Stimulated activated CD8-positive, alpha-beta memory T cell treated with anti-CD3 and anti-CD28 coated beads, Interleukin-15, amount 100 ng/mL, for 1 hour (primary cell): ENCODE measurements around the gene FBXO24.

Source experiments
- DNase-seq: peaks from one replicate; pipeline ENCODE4 v3.0.0-alpha.2; 2020; ENCODE audit warnings: low read depth

FBXO24 gene

DNA sequence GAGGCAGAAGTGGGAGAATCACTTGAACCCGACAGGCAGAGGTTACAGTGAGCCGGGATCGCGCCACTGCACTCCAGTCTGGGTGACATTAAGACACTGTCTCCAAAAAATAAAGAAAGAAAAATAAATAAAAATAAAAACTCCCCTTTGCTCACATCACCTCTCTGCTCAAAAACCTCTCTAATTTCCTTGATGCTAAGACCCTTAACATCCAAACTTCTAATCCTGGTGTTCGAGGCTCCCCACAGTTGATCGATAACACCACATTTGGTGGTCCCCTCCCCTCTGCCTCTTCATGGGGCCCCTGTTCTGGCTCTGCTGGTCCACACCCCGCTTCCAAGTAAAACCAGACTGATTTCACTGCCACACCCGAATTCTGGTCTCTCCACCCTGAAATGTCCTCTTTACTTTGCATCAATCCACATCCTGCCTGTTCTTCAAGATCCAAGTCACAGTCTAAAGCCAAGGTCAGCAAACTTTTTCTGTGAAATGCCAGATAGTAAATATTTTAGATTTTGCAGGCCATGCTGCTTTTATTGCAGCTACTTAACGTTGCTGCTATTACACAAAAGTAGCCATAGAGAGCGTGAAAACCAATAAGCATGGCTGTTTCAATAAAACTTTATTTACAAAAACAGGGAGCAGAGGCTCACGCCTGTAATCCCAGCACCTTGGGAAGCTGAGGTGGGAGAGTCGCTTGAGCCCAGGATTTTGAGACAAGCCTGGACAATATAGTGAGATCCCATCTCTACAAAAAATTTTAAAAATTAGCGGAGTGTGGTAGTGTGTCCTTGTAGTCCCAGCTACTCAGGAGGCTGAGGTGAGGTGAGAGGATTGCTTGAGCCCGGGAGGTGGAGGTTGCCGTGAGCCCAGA lies 38.1 kb downstream of the FBXO24 start:
- no peak for DNase-seq

- no peak for DNase-seq
These were observed 39.9 kb downstream of the FBXO24 start for GRCh38 chr7:100626055-100626454.

GRCh38 chr7:100626530-100627237 lies 40.6 kb downstream of the FBXO24 start:
- DNase-seq: peak; percentile 82

- no peak for DNase-seq
These were observed 41.1 kb downstream of the FBXO24 start for GRCh38 chr7:100627238-100627549.

GRCh38 chr7:100629117-100629716 lies 43.1 kb downstream of the FBXO24 start:
- no peak for DNase-seq

DNA sequence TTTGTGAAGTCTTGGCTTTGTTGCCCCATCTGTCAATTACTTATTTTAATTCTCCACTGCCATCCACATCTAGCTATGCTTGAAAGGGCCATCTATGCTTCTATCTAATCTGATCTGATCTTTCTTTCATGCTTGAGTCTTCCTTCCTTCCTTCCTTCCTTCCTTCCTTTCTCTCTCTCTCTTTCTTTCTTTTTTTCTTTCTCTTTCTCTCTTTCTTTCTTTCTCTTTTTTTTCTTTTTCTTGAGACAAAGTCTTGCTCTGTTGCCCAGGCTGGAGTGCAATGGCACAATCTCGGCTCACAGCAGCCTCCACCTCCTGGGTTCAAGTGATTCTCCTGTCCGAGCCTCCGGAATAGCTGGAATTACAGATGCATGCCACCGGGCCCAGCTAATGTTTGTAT lies 43.9 kb downstream of the FBXO24 start:
- DNase-seq: no peak

DNA sequence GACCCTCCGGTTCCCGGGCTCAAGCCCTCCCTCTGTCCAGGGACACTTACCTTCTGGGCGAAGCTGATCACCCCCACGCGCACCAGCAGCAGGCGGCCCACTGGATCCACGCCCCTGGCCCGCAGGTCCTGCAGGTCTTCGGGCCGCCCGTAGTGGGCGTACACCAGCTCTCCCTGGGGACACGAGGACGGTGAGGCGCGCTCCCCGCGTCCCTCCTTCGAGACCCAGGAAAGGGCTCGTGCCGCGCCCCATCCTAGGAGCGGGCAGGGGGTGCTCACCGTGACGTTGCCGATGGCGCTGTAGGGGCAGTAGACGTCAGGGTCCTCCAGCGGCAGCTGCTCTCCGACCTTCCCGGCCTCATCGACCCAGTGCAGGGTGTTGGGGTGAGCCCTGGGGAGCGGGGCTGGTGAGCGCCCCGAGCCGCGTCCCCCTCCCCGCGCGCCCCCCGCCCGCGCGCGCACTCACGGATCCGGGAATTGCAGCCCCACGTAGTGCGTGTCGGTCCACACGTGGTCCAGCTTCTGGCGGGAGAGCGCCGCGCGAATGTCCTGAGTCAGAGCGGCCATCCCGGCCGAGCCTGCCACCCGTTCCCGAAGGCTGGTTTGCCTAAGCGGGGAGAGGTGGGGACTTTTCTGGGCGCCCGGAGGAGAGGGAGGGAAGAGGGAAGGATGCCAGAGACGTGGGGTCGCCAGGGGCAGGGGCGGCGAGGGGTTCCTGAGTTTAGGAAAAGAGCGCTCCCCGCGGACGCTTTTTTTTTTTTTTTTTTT lies 47.0 kb downstream of the FBXO24 start:
- no peak for DNase-seq

- no peak for DNase-seq
These were observed 53.9 kb downstream of the FBXO24 start for GRCh38 chr7:100639995-100640516.

DNA sequence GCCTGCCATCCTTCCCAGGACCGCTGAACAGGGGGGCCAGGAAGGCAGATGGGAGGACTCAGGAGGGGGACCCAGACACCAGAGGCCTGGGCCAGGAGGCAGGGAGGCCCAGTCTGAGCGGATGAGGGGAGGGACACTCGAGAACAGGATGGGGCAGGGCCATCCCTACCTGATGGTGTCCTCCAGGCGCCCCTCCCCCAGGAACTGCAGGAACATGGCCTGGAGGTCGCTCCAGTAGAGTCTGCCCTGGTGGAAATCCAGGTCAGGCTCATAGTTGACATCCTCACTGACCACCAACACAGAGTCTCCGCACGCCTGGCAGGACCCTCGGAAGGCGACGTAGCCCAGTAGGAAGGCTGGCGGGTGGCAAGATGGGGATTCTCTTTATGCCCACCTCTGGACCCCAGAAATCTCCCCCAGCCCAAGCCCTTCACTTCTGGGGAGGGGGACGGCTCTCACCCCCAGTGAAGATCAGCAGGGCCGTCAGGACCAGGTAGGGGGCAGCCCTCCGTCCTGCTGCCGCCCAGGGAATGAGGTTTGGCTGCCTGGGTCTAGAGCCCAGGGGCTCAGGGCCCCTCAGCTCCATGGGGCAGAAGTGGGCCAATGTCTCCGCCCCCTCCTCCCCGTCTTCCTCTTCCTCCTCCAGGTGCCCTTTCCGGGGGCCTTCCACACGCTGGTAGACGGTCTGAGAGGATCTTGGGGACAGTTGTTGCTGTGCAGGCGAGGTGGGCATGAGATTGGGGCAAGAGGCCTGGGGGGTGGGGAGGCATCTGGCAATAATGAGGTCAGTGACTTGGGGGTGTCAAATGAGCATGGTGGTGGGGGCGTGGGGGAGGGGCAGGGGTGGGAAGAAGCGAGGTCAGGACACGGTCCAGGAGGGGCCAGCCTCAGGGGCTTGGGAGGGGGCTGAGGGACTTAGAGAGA lies 54.7 kb downstream of the FBXO24 start:
- no peak for DNase-seq

DNA sequence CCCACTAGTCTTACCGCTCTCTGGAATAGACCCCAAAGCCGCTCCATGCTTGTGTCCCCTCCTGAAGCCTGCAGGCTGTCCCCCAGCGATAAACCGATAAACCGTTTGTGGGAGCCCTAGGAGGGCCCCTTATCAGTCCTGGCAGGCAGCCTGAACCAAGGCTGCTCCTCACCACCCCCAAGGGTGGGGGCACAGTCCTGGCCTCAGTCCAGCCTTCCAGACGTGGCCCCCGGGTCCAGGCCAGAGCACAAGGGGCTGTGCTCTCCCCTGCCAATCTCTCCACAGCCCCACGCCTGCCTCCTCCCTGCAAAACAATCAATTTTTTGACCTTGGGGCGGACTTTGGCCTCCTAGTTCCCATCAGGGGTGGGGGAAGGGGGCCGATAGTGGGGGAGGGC lies 55.3 kb downstream of the FBXO24 start, which contains the start of gene TFR2:
Gene TFR2 (minus strand): TSS at position 90 of the 397 bp plus-strand sequence. CDS start 43 bp downstream, at position 47.
- no peak for DNase-seq

GRCh38 chr7:100641860-100642533 lies 55.9 kb downstream of the FBXO24 start:
- DNase-seq: no peak

GRCh38 chr7:100642534-100642907 lies 56.4 kb downstream of the FBXO24 start:
- no peak for DNase-seq

DNA sequence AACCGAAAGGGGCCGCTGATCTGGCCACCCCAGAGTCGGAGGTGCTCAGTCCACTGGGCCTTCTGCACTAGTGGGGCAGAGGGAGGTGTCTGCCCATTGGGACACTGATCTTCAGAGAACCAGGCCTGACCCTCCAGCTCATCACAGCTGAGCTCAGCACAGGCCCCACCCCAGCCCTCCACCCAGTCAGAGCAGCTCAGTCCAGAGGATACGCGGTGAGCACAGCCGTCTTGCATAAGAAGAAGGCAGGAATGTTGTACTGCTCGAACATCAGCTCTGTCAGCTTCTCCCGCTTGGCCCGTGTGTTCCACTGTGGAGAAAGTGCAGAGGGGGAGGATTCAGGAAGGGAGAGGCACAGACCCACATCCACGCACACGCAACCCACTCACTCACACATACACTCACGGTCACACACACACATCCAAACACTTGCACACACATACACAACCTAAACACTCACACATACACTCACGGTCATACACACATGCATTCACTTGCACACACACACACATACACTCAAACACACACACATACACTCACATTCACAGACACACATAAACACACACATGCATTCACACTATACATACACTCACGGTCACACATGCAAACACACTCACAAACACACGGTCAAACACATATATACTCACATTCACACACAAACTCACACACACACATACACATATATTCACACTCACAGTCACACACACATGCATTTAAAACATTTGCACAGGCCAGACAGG lies 63.9 kb downstream of the FBXO24 start:
- DNase-seq: no peak
